GM19099 (cell line): Measurements from ENCODE around the gene CBFB.

ENCODE experiments used
- POLR2A ChIP-seq: IDR thresholded peaks from 3 replicates; pipeline ENCODE4 v1.6.1; 2011; ENCODE audit warnings: low read depth; ENCODE audit not compliant: insufficient read length; ENCODE audit errors: extremely low read depth

CBFB gene

GRCh38 chr16:67149276-67150046 lies 120.5 kb downstream of the CBFB start:
- TF ChIP-seq POLR2A, result no peak

GRCh38 chr16:67150047-67150832 lies 121.3 kb downstream of the CBFB start:
- no peak for TF ChIP-seq POLR2A
